ENCODE measurements around the gene ST8SIA5. TPM values are rescaled to one million over a fixed set of nuclear protein-coding genes. Genes with fewer than 3 reads are reported as not detected.
"Not testable (repeated sequence)": the region's sequence is repeated elsewhere in the genome, so short reads cannot be mapped to it uniquely, and the experiment has no call there.

ST8SIA5 gene, protein sequence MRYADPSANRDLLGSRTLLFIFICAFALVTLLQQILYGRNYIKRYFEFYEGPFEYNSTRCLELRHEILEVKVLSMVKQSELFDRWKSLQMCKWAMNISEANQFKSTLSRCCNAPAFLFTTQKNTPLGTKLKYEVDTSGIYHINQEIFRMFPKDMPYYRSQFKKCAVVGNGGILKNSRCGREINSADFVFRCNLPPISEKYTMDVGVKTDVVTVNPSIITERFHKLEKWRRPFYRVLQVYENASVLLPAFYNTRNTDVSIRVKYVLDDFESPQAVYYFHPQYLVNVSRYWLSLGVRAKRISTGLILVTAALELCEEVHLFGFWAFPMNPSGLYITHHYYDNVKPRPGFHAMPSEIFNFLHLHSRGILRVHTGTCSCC
- total RNA-seq: 0.23 TPM

DNA sequence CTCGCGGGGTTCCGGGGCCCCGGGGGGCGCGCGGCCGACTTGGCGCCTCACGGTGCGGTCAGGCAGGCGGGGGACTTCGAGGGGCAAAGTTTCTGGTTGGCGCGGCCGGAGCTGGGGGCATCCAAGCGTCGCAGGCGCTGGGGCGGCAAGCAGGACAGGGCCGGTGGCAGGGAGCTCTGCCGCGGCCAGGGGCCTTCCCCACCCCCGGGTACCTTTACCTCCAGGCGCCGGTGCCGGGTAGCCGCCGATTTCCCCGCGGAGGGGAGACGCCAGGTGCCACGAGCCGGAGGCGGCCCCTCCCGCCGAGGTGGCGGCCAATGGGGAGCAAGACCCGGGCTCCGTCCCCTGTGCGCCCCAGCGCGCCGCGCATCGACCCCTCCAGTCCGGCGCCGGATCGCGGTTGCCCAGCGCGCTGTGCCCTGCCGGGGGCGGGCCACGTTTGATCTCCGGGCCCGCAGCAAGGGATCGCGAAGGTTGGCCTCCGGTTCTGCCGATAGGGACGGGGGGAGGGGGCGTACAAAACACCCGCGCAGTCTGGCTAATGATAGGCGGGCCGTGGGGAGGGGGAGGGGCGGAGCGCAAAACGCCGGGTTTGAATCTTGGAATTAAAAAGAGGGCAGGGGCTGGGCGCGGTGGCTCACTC, at the start of gene ST8SIA5:
Gene ST8SIA5, minus strand, starts transcription at position 495 of the 643 bp plus-strand sequence. CDS start 545 bp downstream, outside the sequence.
- no peak for ATAC-seq
- DNase-seq (ENCODE audit: low spot score): no peak

DNA sequence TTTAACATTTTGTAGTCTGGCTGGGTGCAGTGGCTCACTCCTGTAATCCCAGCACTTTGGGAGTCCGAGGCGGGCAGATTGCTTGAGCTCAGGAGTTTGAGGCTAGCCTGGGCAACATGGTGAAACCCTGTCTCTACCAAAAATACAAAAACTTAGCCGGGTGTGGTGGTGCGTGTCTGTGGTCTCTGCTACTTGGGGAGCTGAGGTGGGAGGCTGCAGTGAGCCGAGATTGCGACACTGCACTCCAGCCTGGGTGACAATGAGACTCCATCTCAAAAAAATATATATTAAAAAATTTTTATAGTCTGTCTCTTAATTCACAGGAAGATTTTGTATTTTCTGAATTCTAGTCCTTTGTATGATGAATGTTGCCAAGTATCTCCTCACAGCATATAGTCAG, 39.1 kb upstream of the ST8SIA5 start:
- DNase-seq (ENCODE audit: low spot score); ATAC-seq: not testable (repeated sequence)

DNA sequence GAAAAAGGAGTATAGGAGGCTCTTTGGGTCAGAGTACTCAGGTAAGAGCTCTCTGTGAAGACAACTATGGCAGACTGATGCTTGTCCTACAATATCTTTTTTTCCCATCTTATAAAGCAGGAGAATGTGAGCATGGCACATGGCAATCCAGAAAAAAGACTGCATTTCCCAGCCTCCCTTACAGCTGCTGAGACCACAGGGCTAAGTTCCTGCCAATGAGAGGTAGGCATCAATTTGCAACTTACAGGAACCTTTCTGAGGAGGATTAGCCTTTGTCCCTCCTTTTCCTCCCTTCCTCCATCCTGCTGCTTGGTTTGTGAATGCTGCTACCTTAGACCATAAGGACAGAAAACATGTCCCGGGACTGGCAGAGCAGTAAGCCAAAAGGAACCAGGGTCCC, 37.8 kb upstream of the ST8SIA5 start:
- ATAC-seq (no peak), DNase-seq (ENCODE audit: low spot score) (no peak)

DNA sequence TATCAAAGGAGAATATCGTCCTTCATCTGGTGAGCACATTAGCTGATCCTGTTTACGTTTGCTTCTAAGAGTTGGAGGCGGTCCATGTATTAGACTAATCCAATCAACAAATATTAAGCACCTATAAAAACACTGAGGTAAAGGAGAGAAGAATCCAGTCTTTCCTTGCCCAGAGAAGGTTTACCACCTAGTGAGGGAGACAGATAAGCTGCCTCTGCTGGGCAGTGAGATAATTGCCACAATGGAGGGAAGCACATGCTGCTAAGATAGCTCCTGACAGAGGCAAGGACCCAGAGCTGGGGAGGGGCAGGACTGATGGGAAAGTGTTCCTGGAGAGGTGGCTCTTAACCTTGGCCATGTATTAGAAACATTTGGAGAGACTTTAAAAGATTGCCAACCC, 36.7 kb upstream of the ST8SIA5 start:
- no peak for DNase-seq (ENCODE audit: low spot score)
- peak; percentile 32 for ATAC-seq

DNA sequence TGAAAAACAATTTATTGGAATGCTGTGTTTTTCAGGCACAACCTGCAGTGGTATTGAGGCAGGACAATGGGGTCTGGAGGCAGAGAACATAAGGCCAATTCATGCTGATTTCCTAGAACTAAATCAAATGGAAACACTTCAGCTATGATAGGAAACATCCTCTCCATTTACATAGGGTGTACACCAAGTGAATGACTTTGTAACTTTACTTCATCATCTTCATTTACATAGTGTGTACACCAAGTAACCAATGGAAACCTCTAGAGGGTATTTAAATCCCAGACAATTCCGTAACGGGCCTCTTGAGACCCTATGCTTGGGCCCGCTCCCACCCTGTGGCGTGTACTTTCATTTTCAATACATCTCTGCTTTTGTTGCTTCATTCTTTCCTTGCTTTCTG, 32.2 kb upstream of the ST8SIA5 start:
- DNase-seq (ENCODE audit: low spot score) (no peak), ATAC-seq (no peak)

DNA sequence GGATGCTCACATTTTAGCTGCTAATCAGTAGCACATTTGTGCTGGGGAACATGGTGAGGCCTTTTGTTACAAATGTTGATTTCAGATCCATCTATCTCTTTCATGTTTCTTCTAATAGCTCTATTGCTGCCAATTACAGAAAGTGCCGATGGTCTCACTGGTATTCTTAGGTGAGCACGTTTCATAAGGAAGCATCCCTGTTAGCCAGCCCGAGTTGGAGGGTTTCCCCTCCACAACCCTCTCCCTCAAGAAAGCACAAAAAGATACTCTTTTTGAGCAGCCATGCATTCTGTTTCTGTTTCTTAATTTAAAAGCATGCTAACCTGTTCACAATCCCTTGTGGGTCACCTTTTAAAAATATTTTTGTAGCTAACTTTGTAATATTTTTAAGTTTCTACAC, 30.8 kb upstream of the ST8SIA5 start:
- DNase-seq (ENCODE audit: low spot score) (no peak), ATAC-seq (no peak)

DNA sequence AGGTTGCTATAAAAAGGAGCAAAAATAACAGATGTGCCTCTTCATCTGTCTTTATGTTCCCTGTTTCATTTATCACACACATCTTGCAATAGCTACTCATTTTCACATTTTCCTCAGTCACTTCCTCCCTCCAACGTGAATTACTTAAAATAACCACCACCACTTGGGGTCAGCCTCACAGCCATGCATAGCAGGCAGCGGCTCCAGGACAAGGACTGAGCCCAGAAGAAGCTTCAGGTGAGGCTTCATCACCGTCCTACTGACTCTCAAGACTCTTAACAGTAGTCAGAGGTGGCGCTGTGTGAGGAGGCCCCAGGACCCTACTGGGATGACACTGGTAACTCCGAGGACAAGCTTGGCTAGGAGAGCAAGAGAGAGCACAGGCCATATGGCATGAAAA, 15.5 kb upstream of the ST8SIA5 start:
- ATAC-seq (no peak), DNase-seq (ENCODE audit: low spot score) (no peak)

DNA sequence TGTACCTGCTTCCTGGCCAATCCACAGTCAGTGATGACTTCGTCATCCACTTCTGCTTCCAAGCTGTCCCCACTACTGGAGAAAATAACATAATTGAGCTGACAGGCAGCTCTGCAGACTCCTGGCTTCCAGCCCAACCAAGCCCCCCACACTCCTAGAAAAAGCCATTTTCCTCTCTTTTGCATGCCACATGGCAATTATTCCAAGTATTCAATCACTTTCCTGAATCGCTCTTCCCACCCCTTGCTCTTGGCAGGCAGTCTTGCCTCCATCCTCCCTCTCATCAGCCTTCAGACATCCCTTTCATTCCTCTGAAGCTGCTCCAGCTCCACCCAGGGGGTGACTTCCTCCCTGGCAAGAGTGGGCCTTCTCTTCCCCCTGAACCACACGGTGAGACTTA, 14.3 kb upstream of the ST8SIA5 start:
- no peak for ATAC-seq
- no peak for DNase-seq (ENCODE audit: low spot score)

DNA sequence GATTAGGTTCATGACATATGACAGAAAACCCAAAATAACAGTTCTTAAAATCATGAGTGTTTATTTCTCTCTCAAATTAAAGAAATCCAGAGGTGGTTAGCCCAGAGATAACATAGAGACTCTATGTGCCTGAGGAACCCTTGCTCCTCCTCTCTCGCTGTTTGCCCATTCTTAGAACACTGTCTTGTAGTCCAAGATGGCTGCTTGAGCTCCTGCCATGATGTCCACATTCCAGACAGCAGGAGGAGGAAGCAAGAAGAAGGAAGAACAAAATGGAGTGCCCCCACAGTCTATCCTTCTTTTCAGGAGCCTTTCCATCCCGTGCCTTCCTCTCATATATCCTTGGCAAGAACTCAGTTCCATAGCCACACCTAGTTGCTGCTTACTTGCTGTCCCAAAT, 13.9 kb upstream of the ST8SIA5 start:
- DNase-seq (ENCODE audit: low spot score) (no peak), ATAC-seq (no peak)

DNA sequence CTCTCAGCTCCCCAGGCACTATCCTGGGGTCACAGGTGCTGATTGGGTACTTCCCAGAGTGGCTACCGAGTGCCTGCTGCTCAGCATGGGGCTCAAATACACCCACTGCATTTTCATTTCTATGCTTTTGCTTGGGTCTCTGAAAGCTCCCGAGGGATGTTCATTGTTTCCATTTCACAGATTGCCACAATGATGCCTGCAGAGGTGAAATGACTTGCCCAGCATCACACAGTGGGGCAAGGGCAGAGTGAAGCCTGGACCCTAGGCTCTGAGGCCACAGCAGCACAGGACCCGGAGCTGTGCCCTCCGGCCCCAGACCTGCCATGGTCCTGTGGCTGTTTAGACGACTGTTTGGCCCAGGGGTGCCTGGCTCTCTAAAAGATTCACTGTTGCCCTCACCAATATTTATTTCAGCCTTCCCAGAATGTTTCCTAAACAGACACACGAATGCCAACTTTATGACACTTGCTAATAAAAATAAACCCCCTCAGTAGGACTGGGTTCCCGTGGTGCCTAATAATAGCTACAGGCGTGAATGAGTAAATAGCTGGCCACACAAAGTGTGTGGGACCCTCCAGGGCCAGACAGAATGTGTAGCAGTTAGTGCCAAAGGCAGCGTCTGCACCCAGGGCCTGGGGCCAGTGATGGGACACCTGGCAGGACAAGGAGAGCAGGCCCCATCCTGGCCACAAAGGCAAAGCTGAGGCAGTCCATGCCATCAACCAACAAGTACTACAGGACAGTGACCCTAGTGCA, 11.5 kb upstream of the ST8SIA5 start:
- DNase-seq (ENCODE audit: low spot score) (no peak), ATAC-seq (no peak)

DNA sequence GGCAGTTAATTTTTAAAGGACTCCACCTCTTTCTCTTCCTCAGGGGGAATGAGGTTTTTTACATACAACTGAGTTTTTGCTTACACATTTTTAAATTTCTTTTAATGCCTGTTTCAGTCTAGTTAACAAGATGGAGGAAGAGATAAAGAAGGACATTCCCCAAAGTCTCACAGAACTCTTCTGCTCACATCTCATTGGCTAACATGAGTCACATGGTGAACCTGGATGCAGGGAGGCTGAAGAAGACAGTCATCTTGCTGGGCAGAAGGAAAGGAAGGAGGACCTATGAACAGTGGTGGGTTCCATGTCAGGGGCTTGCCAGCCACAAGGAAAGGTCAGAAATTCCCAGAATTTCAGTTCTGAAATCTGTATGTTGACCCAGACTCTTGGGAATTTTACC, 10.4 kb upstream of the ST8SIA5 start:
- ATAC-seq: no peak
- DNase-seq (ENCODE audit: low spot score): no peak

DNA sequence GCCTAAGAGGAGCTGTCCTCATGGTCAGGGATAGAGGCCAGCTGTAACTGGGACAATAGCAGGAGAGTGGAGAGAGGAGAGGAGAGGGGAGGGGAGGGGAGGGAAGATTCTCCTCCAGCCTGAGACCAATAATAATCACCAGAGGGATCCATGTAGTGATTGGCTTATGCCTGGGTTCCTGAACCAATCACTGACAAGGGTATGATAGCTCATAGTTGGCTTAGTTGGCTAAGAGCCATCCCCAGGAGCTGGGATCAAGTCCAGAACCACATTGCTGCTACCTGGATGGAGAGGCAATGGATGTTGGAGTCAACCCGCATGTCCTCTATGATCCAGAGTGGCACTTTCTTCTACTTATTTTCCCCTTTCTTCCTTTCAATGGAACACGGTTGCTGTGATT, 7.7 kb upstream of the ST8SIA5 start:
- ATAC-seq (no peak), DNase-seq (ENCODE audit: low spot score) (no peak)

DNA sequence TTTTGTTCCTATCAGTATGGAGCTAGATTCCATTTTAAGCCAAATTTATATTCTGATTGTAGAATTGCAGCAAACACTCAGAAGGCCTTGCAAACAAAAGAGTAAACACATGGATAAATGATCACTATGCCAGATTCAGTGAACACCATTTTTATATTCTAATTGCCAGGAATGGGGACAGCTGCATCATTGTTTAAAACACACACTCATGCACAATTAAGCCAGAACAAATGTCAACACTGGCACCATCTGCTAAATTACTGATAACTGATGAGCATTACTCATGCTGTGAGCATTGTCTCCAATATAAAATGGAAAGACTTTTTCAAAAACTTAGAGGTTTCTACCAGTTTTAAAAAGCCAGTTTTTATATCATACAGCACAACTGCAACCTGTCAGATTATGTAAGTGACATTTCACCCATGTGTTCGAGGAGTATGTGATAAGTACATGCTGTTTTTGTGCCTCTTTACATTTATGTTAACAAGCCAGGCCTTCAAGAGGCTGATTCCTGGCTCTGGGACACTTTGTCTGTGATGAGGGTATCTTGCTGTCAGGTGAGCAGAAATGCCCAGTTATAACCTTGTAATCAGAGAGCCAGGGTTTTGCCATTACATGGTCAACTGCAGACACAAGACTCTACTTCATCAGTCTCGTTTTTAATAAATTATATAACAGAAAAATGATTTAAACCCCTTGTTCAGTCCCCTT, 4.4 kb upstream of the ST8SIA5 start:
- DNase-seq (ENCODE audit: low spot score): no peak
- ATAC-seq: no peak

DNA sequence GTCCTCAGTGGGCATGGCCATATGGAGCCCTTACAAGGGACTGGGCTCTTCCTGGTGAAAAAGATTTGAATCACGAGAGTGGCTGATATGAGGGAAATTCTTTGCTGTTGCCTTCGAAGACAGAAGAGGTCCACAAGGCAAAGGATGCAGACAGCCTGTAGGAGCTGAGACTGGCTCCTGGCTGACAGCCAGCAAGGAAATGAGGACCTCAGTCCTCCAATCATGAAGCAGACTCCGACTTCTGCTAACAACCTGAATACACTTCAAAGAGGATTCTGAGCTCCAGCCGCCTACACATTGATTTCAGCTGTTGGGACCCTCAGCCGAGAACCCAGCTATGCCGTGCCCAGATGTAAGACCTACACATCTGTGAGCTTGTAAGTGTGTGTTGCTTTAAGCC, 3.0 kb upstream of the ST8SIA5 start:
- DNase-seq (ENCODE audit: low spot score) (no peak), ATAC-seq (no peak)

DNA sequence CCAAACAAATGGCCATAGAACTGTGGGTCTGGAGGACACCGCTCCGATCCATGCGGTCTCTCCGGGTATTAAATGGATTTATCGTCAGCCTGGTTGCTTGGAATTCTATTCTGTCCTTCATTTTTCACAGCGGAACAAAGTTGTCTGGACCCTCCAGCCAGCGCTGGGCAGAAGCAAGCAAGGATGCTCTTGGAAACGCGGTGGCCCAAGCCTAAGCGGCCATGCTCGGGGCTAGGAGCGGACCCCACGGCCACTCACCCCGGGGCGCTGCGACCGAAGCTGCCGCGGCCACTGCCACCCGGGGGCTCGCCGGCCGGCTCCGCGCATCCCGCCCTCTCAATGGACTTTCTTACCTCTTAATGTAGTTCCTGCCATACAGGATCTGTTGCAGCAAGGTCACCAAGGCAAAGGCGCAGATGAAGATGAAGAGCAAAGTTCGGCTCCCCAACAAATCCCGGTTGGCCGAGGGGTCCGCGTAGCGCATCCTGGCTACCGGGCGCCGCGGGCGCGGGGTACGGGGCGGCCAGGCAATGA, 761 bp downstream of the ST8SIA5 start:
- DNase-seq (ENCODE audit: low spot score): no peak
- ATAC-seq: no peak

DNA sequence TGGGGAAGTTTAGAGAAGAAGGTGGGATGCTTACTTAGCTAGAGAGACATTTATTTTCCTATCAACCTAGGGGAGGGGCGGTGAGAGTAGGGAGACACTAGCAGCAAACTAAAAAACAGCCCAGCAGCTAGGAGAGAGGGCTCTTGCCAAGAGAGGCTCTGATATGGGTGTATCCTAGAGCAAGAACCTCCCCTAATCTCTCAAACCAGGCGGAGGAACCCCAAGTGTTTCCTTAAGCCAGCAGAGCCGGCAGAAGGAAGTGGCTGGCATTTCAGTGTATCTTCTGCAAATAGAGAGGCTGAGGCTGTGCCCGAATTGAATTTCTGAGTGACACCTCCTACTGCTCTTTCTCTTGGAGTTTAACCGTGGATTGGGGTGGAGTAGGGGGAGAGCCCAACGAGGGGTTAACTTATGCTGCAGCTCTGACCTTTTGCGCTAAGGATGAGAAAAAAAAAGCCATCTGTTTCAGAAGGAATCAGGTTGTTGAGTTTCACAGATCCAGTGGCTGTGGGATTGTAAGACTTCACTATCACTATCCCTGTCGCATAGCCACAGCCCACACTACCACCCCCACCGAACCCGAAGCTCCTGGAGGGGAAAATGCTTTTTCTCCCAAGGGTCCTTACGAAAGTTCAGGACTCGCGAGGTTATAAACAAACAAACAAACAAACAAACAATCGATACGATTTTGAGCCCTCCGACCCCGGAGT, 1.4 kb downstream of the ST8SIA5 start:
- no peak for DNase-seq (ENCODE audit: low spot score)
- ATAC-seq: no peak

DNA sequence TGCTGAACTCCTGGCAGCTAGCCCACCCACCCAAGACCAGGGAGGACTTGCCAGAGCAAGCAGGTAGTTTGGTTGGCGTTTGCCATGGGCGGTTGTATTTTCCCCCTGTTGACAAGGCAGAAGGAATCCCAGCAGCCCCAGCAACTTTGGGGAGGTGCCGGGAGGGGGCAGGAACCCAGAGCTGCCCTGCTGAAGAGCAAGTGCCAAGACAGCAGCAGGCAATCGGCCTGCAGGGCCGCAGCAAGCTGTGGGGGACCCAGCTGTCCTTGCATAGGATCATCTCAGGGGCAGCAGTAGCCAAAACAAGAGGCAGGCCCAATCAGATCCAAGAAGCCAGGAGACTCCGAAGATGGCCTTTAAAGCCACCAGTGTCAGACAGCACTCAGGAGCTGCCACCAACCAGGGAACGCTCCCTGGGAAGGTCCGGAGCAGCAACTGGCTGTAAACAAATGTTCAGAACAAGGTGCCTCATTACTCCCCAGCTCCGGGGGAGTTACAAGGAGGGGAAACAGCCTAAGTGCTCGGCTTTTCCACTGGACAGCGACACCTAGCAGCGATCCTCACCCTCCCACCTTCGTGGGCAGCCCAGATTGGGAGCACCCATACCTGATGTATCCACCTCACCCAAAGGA, 2.1 kb downstream of the ST8SIA5 start:
- ATAC-seq: peak; percentile 23

DNA sequence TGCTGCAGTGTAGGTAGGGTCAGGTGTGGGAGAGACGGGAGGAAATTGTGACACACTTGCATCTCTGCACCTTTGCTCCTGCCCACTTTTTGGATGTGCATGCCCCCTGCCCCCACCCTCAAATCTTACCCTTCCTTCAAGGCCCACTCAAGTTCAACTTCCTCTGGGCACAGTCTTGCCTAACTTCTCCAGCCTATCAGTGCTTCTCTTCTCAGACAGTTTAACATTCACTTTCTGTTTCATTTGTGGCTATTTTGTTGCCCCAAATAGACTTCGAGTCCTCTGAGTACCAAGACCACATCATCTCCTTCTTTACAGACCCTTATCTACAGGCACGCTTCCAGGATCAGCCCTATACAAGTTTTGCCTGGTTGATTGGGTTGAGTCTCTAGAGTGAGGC, 2.7 kb downstream of the ST8SIA5 start:
- ATAC-seq (no peak), DNase-seq (ENCODE audit: low spot score) (no peak)

More for the DNA sequence above, 2.1 kb downstream of the ST8SIA5 start:
- DNase-seq (ENCODE audit: low spot score): no peak

DNA sequence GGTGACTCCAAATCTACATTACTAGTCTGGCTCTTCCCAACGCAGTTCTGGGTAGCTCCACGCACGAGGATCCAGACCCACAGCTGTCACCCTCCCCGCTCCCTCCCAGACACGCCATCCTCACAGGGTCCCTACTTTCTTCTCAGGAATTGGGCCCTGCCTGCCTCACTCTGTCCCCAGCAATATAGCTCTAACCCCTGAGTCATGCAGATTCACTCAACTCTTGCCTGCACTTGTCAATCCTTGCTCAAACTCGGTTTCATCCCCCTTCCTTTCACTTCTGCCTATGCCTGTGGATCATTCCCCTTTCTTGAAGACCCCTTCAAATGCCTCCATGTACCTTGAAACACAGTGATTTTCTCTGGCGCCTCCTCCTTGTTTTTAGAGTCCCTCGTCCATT, 5.0 kb downstream of the ST8SIA5 start:
- DNase-seq (ENCODE audit: low spot score) (no peak), ATAC-seq (no peak)

DNA sequence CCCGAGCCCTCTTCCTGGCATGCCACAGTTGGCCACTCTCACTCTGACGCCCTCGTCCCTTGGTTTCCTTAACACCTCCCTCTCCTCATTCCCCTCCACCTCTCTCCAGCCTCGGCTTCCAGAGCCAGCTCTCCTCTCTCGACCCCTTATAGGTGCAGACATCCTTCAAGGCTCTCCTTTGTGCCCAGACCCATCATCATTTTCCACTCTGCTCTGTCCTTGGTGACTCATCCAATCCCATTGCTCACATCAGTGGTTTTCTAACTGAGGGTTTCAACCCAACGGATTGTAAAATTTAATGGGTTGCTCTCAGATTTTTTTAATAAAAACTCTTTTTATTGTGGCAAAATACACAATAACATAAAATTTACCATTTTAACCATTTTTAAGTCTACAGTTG, 6.2 kb downstream of the ST8SIA5 start:
- no peak for ATAC-seq

More for the DNA sequence above, 6.2 kb downstream of the ST8SIA5 start:
- no peak for DNase-seq (ENCODE audit: low spot score)

All from left lobe of liver (tissue), 2 donors.